ENCODE data around the gene NR3C2.

The NR3C2 gene

DNA sequence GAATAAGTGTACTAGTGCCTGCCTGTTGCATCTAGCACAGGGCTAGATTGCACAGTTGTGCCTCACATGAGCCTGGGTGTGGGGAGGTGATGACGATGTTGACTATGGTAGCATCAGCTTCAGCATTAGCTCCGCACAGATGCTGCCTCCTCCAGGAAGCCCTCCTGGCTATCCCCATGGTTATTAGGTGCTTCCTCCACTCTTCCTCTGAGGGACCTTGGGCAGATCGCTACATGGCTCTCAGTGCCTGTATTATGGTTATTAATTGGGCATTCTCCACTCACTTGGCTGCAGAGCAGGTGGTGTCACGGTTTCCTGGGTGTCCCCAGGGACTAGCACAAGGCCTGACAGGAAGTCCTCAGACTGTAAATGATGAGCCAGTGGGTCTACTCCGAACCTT is 384.7 kb downstream of the NR3C2 start:
- no peak for TF ChIP-seq Cebpa-rat (IDR thresholded peaks at IDR 0.05)
- no peaks in the 10 kb centered on the region for H3K9me3 ChIP-seq
- H3K27ac ChIP-seq, result no peak overlapping the region
- H3K36me3 ChIP-seq, result no peaks in the 10 kb centered on the region
- no peak overlapping the region for H3K9ac ChIP-seq
- H3K4me3 ChIP-seq, result no peak overlapping the region
- peaks cover 13% of the 10 kb centered on the region; the same call in 1 of the 2 replicates for H4K20me1 ChIP-seq
- no peaks in the 10 kb centered on the region for H3K27me3 ChIP-seq
- H3K4me1 ChIP-seq, result peaks cover 97% of the 10 kb centered on the region
- peak overlapping the region; percentile 81 for H3K4me2 ChIP-seq

DNA sequence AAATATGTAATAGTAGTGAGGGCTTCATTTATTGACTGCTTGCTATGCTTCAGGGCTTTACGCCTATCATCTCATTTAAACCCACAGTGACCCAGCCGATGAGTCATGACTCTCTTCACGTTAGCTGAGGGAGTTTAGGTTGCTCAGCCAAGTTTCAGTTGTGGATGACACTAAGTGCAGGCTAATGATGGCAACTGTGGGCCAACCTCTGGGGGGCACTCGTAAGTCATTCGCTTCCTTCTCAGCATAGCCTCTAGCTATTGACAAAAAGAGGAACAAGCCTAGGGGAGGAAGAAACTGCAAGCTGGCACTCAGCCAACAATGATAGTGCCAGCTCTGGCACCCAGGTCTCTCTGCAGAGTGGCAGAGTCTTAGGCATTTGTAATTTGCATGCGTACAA is 385.3 kb downstream of the NR3C2 start:
- Histone ChIP-seq H3K4me2 (peak overlapping the region; percentile 81), H3K27me3 (no peaks in the 10 kb centered on the region), H3K9ac (no peak overlapping the region), H3K4me3 (no peak overlapping the region), H3K9me3 (no peaks in the 10 kb centered on the region), H3K4me1 (peaks cover 97% of the 10 kb centered on the region), H4K20me1 (peaks cover 13% of the 10 kb centered on the region; the same call in 1 of the 2 replicates), H3K27ac (no peak overlapping the region), H3K36me3 (no peaks in the 10 kb centered on the region)
- TF ChIP-seq Cebpa-rat (IDR thresholded peaks at IDR 0.05), result no peak

DNA sequence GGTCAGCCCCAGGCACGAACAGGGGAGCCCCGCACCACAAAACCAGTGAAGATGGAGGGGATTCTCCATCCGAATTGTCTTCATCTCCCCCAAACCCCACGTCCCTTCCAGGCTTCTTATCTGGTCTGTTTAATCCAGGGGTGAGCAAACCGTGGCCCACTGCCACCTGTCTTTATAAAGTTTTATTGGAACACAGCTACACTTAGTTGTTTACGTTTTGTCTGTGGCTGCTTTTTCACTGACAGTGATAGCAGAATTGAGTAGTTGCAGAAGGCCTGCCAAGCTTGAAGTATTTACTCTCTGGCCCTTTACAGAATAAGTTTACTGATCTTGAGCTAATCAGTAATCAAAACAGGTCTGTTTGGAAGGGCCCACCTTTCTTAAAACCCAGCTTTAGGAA is 386.4 kb downstream of the NR3C2 start:
- peaks cover 100% of the 10 kb centered on the region for H3K4me1 ChIP-seq
- H3K4me2 ChIP-seq, result peak overlapping the region; percentile 81
- no peaks in the 10 kb centered on the region for H3K27me3 ChIP-seq
- no peaks in the 10 kb centered on the region for H3K36me3 ChIP-seq
- no peak overlapping the region for H3K27ac ChIP-seq
- H3K9me3 ChIP-seq, result no peaks in the 10 kb centered on the region
- no peak overlapping the region for H3K9ac ChIP-seq
- H4K20me1 ChIP-seq, result peaks cover 13% of the 10 kb centered on the region; the same call in 1 of the 2 replicates
- TF ChIP-seq Cebpa-rat (IDR thresholded peaks at IDR 0.05), result no peak
- no peak overlapping the region for H3K4me3 ChIP-seq

DNA sequence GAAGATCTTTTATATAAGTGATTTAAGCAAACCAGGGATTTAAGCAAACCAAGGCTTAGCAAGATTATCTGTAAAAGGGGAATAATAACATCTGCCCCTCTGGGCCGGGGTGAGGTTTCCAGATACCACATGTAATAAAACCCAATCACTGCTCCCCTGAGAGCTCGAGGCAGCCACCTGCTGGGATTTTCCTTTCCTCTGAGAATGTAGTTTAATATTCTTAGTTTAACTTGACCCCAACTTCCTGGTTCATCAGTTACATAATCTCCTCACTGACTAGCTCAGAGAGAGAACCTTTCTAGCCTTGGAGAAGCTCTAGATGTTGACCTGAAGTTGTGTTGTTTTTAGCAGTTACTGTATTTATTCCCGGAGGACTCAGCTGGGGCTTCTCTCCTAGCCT is 387.9 kb downstream of the NR3C2 start:
- H3K4me2 ChIP-seq, result peak overlapping the region; percentile 81
- H3K27me3 ChIP-seq, result no peaks in the 10 kb centered on the region
- H3K36me3 ChIP-seq, result peaks cover 2% of the 10 kb centered on the region; the same call in 1 of the 2 replicates
- H3K9ac ChIP-seq, result no peak overlapping the region; the same call in 1 of the 2 replicates
- H3K4me1 ChIP-seq, result peaks cover 86% of the 10 kb centered on the region
- 0 out of 2 replicates have a peak, but pooled peaks cover 2% of the 10 kb centered on the region for H3K9me3 ChIP-seq
- peaks cover 13% of the 10 kb centered on the region; the same call in 1 of the 2 replicates for H4K20me1 ChIP-seq
- no peak for TF ChIP-seq Cebpa-rat (IDR thresholded peaks at IDR 0.05)
- H3K4me3 ChIP-seq, result no peak overlapping the region
- H3K27ac ChIP-seq, result peak overlapping the region; percentile 14; the same call in 1 of the 2 replicates

DNA sequence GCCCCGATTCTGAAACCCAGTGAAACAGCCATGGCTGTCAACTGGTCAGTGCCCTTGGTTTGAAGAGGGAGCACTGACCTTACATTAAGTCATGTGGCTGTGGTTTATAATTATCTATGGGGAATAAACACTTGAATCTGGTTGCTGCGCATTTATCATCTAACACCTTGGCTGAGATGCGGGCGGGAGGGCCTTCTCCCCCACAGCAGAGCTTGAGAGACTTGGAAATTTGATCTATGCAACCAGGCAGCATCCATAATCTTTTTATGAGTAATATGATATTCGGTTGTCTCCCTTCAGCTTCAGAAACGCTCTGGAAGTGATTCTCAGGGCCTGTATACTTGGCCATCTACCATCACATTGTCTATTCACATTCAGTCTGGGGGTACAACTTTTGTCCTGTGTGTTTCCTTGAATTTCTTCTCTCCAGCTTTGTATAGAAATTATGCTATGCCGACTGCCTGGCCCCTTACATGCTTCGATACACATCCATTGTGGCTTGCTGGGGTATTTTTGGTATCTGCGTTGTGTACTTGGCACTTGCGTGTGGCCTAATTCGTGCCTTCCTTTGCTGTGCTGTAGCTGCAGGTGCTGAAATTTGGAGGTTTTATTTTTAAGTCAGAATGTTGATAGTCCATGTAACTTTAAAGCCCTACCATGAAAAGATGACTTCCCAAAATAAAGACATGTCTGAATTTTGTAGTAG is 388.8 kb downstream of the NR3C2 start:
- TF ChIP-seq Cebpa-rat (IDR thresholded peaks at IDR 0.05), result no peak
- peak overlapping the region; percentile 14; the same call in 1 of the 2 replicates for H3K27ac ChIP-seq
- H3K4me1 ChIP-seq, result peaks cover 78% of the 10 kb centered on the region
- no peak overlapping the region for H3K9ac ChIP-seq
- peak overlapping the region; percentile 81 for H3K4me2 ChIP-seq
- H3K9me3 ChIP-seq, result 0 out of 2 replicates have a peak, but pooled peaks cover 5% of the 10 kb centered on the region
- H3K27me3 ChIP-seq, result no peaks in the 10 kb centered on the region
- H4K20me1 ChIP-seq, result peaks cover 13% of the 10 kb centered on the region; the same call in 1 of the 2 replicates
- H3K36me3 ChIP-seq, result peaks cover 4% of the 10 kb centered on the region; the same call in 1 of the 2 replicates
- no peak overlapping the region for H3K4me3 ChIP-seq

DNA sequence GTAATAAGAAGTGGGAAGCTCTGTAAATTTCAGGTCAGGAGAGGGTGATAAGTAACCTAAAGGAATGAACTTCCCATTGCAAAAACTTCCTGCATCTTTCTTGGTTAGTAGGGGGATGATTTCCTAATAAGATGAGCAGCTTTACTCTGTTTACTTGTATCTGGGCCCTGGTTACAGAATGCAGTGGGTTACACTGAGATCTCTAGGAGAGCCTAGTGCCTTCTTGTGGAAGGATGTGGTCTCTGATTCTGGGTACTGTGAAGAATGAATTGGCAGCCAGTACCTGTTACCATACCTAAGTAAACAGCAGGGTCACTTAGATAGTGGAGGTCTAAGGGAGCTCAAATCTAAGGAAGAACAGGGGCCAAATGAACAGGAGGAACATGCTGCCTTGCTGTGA is 389.8 kb downstream of the NR3C2 start:
- no peak for TF ChIP-seq Cebpa-rat (IDR thresholded peaks at IDR 0.05)
- Histone ChIP-seq H4K20me1 (peaks cover 13% of the 10 kb centered on the region; the same call in 1 of the 2 replicates), H3K9ac (no peak overlapping the region)

DNA sequence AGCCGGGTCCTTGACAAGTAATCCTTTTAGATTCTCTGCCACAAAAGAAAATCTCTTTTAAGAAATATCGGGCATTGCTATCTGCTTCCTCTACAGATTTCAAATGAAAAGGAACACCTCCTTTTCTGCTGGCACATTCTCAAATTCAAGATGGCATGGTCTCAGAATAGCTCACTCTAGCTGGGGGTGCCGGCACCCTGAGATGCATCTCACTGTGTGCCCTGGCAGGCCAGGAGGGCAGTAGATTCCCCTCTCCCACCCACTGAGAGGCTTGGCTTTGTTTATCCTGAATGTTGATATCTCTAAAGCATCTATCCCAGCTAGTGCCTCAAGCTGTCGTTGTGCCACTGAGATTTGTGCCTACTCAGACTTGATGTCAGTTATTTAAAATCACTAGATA is 390.8 kb downstream of the NR3C2 start:
- Histone ChIP-seq H3K4me3 (no peak overlapping the region), H3K4me1 (peaks cover 61% of the 10 kb centered on the region), H3K9me3 (0 out of 2 replicates have a peak, but pooled peaks cover 5% of the 10 kb centered on the region), H4K20me1 (peaks cover 13% of the 10 kb centered on the region; the same call in 1 of the 2 replicates), H3K9ac (no peak overlapping the region), H3K27me3 (no peaks in the 10 kb centered on the region), H3K4me2 (peak overlapping the region; percentile 81), H3K36me3 (peaks cover 13% of the 10 kb centered on the region), H3K27ac (no peak overlapping the region)
- TF ChIP-seq Cebpa-rat (IDR thresholded peaks at IDR 0.05), result no peak

More for the DNA sequence above, 389.8 kb downstream of the NR3C2 start:
- no peak overlapping the region for H3K27ac ChIP-seq
- H3K4me1 ChIP-seq, result peaks cover 68% of the 10 kb centered on the region
- H3K4me2 ChIP-seq, result peak overlapping the region; percentile 81
- no peak overlapping the region for H3K4me3 ChIP-seq
- H3K27me3 ChIP-seq, result no peaks in the 10 kb centered on the region
- peaks cover 7% of the 10 kb centered on the region for H3K36me3 ChIP-seq
- H3K9me3 ChIP-seq, result 0 out of 2 replicates have a peak, but pooled peaks cover 5% of the 10 kb centered on the region

DNA sequence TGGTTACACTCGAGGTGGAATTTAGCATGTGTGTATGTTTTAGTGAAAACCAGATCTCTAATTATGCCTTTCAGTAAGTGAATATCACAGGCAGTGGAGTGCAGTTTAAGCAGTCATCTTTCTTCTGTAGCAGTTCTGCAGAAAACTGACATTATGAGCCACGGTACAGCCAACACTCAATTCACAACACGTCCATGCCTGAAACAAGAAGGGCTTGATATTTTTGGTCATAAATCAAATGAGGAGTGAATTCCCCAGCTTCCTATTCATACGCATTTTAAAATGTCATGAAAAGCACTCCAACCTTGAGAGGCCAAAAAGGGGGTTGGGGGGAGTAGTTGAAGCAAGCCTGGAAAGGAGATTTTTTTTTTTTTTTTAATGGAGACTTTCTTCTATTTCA is 393.6 kb downstream of the NR3C2 start:
- H3K36me3 ChIP-seq, result peaks cover 13% of the 10 kb centered on the region
- H3K27ac ChIP-seq, result no peak overlapping the region
- H3K9me3 ChIP-seq, result 0 out of 2 replicates have a peak, but pooled peaks cover 5% of the 10 kb centered on the region
- H3K4me1 ChIP-seq, result peaks cover 59% of the 10 kb centered on the region
- no peaks in the 10 kb centered on the region for H3K27me3 ChIP-seq
- H3K9ac ChIP-seq, result no peak overlapping the region
- no peak overlapping the region for H3K4me3 ChIP-seq
- no peak overlapping the region for H3K4me2 ChIP-seq
- no peak for TF ChIP-seq Cebpa-rat (IDR thresholded peaks at IDR 0.05)
- peaks cover 2% of the 10 kb centered on the region; the same call in 1 of the 2 replicates for H4K20me1 ChIP-seq

DNA sequence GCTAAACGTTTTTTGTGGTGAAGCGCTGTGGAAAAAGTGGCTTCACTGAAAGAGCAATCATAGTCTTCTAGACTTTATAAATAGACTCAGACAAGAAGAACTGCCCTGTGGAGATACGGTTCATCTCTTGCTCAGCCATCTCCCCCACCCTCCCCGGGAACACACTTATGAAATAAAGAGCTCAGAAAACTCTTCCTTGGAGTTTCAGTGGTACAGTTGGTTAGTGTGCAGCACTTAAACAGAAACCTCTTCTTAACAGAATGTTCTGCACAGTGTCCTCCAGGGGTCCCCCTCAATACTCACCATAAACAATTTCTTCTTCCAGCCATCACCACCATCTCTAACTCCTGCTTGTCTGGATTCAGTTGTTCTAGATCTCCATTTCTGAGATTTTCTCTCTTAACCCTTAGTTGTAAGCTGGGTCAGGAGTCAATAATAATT is 397.3 kb downstream of the NR3C2 start:
- H3K36me3 ChIP-seq, result peaks cover 13% of the 10 kb centered on the region
- H3K4me1 ChIP-seq, result peaks cover 42% of the 10 kb centered on the region
- peak overlapping the region; percentile 45 for H3K4me3 ChIP-seq
- no peaks in the 10 kb centered on the region for H3K27me3 ChIP-seq
- H4K20me1 ChIP-seq, result no peaks in the 10 kb centered on the region; the same call in 1 of the 2 replicates
- no peak overlapping the region; the same call in 1 of the 2 replicates for H3K9ac ChIP-seq
- peak overlapping the region; percentile 83 for H3K4me2 ChIP-seq
- H3K9me3 ChIP-seq, result 0 out of 2 replicates have a peak, but pooled peaks cover 5% of the 10 kb centered on the region
- peak overlapping the region; percentile 69 for H3K27ac ChIP-seq
- TF ChIP-seq Cebpa-rat (IDR thresholded peaks at IDR 0.05), result no peak
